ENCODE results near the gene PDZD7.

The PDZD7 gene

DNA sequence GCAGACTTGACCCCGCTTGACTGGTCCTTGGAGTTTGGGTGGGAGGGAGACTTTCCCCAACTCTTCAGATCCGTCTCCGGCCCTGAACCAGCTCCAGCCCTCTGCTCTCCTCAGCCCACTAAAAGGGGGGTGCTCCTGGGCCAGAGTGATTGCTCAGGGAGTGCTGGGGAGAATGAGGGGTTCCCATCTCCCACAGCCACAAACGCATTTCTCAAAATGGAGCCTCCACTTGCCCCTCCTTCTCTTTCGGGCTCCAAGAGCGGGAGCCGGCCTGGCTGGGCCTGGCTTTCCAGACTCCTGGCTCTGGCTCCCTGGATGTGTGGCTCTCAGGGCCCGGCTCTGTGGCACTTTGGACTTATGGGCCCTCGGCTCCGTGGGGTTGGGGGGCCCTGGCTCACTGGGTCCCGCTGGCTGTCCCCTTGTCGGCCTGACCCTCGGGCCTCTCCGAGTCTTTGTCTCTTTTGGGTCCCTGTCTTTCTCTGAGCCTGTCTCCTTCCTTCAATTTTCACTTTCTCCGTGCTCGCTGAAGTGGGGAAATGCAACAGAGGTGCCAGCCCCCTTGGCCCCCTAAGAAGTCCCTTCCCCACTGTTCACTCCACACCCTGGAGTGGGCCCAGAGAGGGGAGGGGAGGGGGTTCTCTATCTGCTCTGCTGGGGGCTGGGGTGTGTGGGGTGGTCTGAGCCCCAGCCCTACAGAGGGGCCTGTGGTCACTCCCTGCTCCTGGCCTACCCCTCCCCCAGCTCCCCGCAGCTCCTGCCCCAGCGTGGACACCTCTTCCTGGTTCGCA, 30.6 kb downstream of the PDZD7 start:
- peak; percentile 79 for DNase-seq

GRCh38 chr10:100999742-101000126, 31.2 kb downstream of the PDZD7 start, which contains the start of gene LZTS2:
Gene LZTS2, plus strand, starts transcription at chr10:100999808. Its CDS starts 2,731 bp downstream, at chr10:101002539.
- DNase-seq = no peak

GRCh38 chr10:100998991-100999741, 31.8 kb downstream of the PDZD7 start:
- DNase-seq = peak; percentile 94

DNA sequence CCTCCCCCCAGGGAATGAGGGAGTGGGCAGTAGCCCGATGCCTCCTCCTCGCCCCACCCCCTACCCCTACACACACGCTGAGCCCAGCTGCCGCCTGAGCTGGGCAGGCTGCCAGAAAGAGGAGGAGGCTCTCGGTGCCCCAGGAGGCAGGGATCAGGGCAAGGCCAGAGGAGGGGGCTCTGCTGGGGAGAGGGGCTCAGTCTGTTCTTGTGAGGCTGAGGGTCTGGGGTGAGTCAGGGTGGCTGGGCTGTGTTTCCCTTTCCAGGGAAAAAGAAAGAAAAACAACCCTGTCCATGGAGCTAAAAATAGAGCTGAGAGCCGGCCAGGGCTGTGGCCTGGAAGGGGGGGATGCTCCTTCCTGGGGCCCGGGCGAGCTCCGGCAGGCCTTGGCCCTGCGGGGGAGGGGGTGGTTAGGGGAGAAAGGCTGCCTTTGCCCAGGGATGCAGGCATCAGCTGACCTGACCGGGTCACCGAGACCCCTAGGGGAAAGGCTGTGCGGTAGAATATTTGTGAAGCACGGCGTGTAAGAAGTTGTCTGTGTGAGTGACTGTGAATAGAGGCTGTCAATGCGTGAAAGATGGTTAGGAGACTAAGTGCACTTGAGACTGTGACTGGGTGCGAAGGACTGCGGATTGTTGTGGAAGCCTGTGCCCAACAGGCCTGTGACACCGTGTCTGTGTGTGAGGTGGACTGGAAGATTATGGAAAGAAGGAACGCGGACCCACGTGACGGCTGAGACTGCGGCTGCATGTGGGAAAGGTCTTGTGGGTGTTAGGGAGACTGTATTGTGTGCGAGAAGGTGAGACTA, 32.5 kb downstream of the PDZD7 start:
- DNase-seq = peak; percentile 97

DNA sequence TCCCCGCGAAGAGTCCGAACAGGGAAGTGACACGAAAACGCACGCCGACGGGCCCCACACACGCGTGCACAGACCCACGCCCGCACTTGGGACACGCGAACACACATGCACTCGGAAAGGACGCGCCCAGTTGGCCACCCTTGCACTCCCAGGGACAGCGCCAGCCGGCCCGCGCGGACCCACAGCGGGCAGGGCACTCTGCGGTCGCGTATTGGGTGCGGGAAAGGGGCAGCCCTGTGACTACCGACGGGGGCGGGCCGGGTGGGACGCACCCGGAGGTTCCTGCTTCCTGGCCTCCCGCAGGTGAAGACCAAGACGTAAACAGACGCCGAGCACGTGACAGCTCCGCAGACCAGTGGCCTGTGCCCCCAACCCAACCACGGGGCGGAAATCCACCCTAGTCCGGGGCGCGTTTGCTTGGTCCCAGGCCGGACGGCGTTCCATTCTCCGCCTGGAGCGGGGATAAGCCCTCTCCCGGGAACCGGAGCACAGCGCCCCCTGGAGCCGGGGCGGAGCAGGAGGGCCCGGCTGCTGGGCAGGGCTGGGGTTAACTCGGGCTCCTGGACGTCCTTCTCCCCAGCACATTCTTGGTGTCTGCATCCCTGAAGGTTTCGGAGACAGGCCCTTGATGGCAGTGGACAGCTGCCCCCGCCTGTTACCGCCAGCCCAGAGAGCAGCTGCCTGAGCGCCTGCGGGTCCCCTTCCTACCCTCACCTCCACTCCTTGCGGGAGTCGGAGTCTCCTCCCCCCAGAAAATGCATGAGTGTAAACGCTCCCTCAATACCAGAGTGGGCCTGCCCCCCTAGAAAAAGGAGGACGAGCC, 33.4 kb downstream of the PDZD7 start:
- no peak for DNase-seq

DNA sequence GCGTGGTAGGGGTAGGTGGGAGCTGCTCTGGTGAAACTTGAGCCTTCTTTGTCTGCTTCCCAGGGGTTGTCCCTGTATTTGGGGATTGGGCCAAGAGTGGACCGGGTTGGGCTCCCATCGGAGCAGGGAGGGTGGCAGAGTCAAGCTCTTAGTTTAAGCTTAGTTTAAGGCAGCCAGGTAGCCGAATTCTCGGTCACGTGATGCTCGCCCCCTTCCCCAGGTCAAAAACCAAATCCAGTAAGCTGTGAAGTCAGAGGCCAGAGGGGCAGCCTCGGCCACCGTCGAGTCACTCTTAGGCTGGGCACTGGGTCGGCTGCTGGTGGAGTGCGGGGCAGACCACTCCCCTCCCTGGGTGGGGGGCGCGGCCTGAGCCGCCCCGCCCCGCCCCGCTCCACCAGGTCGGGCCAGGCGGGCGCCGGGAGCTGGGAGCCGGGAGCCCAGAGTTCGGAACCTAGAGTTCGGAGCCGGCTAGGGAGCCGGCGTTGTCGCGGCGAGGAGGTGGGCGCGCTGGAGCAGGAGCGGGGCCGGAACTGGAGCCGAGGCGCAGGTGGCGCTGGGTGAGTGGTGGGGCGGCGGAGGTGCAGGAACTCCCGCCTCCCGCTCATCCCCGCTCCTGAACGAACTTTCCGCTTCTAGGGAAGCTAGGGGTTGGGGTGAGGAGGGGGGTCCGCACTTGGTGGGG, 34.1 kb downstream of the PDZD7 start:
- DNase-seq = peak; percentile 79

DNA sequence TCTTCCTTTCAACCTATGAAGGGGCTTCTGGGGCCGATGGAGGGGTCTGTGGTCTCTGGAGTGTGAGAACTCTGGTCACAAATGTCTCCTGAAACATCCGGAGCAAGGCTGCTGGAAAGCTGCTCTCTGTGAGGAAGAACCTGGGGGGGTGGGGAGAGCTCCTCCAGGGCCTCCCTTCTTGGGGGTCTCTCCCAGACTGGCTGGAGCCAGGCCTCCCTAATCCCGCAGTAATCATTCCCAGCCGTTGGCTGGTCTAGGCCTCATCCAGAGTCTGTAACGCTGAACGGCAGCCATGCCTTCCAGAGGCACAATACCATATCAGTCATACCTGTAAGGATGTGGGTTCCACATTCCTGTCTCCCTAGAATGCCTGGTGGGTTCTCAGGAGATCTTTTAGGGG, 35.7 kb downstream of the PDZD7 start:
- DNase-seq = peak; percentile 70

DNA sequence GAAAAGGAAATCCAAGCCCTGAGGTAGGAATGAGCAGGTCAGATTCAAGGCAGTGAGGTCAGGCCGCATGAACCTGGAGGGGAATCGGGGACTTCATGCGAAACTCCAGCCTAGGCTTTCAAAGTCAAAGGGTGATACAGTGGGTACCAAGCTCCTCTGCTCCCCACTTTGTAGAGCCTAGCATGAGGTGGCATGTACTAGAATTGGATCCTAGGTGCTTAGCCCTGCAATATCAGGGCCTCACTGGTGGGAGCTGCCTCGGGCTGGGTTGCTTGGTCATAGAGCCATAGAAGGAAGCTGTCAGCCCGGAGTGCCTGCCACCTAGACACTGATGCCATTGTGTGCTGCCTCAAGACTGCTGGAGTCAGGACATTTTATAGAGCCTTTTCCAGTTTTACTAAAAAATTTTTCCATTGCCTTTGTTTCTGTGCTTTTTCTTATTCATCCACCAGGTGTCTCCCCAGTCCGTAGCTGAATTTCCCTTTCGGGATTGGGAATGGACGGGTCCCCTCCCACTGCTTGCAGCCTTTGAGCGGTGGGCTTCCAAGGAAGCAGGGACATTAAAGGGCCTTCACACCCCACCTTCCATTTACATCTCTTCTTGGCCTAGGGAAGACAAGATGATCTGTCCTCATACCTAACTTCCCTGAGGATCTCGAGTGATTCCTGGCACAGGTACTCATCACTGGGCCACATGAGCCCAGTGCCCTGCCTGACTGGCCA, 36.8 kb downstream of the PDZD7 start:
- peak; percentile 82 for DNase-seq

DNA sequence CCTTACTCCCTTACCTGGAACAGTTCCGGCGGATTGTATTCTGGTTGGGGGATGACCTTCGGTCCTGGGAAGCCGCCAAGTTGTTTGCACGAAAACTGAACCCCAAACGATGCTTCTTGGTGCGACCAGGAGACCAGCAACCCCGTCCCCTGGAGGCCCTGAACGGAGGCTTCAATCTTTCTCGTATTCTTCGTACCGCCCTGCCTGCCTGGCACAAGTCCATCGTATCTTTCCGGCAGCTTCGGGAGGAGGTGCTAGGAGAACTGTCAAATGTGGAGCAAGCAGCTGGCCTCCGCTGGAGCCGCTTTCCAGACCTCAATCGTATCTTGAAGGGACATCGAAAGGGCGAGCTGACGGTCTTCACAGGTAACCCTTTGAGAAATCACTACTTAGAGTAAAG, 41.8 kb downstream of the PDZD7 start:
- DNase-seq = no peak

GRCh38 chr10:100988166-100988565, 42.8 kb downstream of the PDZD7 start:
- no peak for DNase-seq

GRCh38 chr10:100987685-100988049, 43.3 kb downstream of the PDZD7 start:
- DNase-seq = no peak

DNA sequence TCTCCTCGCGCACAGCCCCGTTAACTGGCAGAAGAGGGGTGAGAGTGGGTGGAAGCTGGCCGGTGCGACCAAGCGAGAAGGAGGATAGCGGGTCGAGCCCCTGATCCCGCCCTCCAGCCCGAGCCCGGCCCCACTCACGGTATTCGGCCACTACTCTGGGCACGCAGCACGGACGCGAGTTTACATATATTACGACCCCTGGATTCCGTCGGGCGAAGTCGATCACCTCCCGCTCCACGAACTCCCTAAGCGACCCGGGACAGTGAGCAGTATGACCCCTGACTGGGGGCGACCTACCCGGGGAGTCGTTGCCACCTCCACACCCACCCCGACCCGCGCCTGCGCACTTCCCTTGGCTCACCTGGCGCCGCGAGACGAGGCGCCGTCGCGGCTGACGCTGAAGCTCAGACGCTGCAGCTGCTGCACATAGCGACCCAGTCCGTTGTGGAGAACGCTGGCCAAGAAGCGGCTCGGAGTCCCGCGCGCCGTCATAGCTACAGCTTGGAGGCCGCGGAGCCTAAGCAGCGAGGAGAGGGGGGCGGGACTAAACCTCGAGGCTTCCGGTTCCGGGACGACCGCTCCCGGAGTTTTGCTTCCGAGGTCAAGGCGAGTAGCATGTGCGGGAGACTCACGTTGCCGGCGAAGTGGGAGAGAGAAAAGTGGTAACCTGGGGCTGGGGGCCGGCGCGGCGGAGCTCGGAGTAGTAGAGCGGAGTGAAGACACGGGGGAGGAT, 43.8 kb downstream of the PDZD7 start, which contains the start of the genes MRPL43 and TWNK:
TSS of gene MRPL43 (minus strand) at position 546 of the 733 bp plus-strand sequence. CDS start at position 492, 54 bp downstream.
TSS of gene TWNK (plus strand) at position 592 of the 733 bp plus-strand sequence. CDS start 668 bp downstream, outside the sequence.
- peak; percentile 95 for DNase-seq

DNA sequence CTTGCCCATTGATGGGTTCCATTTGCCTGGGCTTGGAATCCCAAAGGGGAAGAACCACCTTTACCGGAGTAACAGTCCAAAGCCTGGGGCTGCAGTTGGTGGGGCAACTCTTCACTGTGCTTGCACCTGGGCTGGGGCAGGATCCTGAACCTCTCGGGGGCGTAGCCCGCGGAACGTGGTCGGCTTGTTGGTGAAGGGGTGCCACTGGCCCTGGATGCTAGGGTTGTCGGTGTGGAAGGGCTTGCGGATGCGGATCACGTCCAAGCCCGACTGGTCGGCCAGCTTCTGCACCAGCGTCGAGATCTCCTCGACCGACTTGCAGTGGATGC, 44.3 kb downstream of the PDZD7 start:
- DNase-seq = no peak

- DNase-seq = no peak
Observed at GRCh38 chr10:100985336-100985735, 45.6 kb downstream of the PDZD7 start.

- no peak for DNase-seq
Observed at GRCh38 chr10:100984672-100985177, 46.2 kb downstream of the PDZD7 start.

DNA sequence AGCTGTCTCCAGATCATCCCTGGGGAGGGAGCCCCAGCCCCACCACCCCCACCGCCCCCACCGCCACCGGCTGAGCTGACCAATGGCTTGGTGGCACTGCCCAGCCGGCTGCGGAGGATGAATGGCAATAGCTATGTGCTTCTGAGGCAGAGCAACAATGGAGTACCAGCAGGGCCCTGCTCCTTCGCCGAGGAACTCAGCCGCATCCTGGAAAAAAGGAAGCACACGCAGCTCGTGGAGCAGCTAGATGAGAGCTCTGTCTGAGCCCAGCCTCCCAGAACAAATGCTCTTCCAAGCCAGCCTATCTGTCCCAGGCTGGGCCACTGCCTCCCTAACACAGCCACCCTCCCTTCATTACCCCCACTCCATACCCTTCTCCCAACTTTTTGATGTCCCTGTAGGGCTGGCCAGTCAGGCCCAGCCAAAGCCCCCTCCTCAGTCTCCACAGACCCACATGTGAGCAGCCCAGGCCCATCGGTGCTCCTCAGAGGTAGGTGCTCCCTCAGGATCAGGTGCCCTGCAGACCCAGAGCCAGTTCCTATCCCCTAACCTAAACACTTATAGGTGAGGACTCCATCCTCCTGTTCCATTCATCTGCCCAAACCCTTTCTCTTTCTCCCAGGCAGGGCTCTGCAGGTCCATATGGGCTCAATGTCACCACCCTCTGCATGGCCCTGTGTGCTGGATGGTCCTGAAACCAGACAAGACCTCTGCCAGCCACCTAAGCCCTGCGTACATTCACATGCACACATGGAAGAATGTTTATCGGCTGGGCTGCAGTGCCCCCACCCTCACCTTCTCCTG, 46.9 kb downstream of the PDZD7 start:
- no peak for DNase-seq

- no peak for DNase-seq
Observed at GRCh38 chr10:100982916-100983830, 47.8 kb downstream of the PDZD7 start.

DNA sequence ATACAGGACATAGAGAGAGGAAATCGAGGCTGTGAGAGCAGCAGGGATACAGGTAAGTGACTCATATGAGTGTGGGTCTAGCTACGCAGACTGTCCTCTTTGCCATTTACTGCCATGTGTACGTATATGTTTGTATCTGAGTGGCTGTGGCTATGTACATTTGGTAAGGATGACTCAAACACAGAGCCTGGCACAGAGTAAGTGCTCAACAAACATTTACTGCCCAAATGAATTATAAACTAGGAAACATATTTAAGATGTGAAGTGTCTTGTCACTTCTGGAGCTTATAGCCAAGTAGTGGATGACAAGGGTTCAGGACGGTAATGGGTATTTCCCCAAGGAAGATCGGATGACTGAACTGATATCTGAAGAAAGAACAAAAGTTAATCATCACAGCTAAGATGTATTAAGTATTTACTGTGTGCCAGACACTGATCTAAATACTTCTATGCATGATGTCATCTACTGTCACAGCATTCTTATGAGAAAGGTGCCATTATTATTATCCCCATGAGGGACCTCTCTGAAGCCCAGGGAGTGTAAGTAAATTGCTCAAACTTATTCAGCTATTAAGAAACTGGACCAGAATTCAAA, 49.7 kb downstream of the PDZD7 start:
- no peak for DNase-seq
